GM21381 (cell line): ENCODE data around the gene CREB1.

Experiments
- ATAC-seq: cut with Tn5 transposase; IDR thresholded peaks from one replicate; pipeline ENCODE4 v1.9.1; 2021; ENCODE audit warnings: mild to moderate bottlenecking, moderate library complexity; ENCODE audit not compliant: unreplicated experiment

The CREB1 gene

DNA sequence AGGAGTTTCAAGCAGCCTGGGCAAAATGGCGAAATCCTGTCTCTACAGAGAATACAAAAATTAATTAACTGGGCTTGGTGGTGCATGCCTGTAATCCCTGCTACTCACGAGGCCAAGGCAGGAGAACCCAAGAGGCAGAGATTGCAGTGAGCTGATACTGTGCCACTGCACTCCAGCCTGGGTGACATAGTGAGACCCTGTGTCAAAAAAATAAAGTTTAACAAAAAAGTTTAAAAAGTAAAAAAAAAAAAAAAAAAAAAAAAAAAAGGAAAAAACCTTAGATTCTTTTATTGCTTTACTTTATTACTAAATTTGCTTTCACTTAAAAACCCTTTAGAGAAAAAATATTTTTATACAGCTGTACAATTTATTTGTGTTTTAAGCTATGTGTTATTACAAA is 10.7 kb downstream of the CREB1 start:
- no peak for ATAC-seq

- no peak for ATAC-seq
Observed at GRCh38 chr2:207541933-207542332, 12.2 kb downstream of the CREB1 start.

DNA sequence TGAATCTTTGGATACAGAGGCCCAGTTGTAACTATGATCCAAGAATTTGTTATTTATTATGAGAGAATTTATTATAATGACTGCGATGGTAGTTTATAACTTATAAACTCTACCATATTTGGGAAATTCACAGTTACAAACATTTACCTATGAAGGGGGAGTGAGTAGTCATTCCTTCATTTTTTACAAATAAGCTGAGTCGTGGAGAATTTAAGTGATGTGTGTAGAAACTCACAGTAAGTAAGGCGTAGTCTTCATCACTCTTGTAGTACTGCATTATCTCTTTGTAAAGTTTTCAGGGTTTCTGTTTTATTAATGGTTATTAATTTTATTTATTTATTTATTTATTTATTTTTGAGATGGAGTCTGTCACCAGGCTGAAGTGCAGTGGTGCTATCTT is 13.5 kb downstream of the CREB1 start:
- ATAC-seq = no peak

- ATAC-seq = no peak
Observed at GRCh38 chr2:207546822-207547221, 17.1 kb downstream of the CREB1 start.

GRCh38 chr2:207549145-207549544 is 19.4 kb downstream of the CREB1 start:
- no peak for ATAC-seq

DNA sequence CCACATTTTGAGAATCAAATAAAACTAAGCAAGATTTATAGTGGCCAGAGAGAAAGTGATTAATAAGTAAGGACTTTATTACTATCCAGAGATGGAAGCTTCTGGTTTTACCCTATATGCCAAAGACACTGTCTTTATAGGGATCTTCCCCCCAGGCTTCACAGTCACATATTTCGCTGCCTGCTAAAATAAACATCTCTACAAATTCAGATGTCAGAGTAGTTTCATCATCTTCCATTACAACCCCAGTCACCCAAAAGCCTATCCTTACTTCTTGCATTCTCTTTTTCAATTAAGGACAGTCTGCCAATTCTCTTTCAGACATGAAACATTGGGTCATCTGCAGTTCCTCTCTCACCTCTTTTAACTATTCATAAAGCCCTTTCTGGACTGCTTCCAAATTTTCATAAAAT is 28.3 kb downstream of the CREB1 start:
- ATAC-seq = no peak

GRCh38 chr2:207561386-207562080 is 31.8 kb downstream of the CREB1 start:
- ATAC-seq = no peak

DNA sequence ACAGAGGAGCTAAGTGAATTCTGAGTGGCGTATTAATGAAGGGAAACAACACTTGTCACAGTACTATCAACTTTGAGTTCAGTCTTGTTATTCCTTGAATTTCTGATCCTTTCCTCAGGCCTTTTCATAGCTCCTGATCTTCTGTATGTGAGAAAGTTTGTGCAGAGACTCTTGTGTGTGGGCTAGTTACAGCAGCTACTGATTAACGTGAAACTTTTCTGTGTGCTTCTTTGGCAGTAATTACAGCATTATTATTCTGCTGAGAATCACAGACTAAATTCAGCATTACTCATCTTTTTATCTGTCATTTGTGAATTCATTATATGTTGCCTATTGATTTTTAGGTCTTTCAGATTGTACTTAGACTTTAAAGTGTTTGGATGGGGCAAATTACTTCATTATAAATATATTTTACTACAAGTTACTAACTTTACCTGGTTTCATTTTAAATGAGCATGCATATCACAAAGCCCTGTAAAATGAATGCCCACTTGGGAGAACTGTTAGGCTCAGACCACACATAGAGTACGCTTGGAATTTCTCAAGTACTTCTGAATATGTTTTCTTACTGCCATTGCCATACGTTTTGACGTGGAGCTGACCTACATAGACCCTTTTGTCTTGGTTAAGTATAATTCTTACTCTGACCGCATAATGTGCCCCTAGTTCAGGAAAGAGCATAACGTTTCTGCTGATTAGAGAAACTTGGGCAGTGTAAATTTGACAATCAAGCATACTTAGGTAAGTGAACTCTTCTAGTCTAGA is 36.2 kb downstream of the CREB1 start:
- no peak for ATAC-seq

DNA sequence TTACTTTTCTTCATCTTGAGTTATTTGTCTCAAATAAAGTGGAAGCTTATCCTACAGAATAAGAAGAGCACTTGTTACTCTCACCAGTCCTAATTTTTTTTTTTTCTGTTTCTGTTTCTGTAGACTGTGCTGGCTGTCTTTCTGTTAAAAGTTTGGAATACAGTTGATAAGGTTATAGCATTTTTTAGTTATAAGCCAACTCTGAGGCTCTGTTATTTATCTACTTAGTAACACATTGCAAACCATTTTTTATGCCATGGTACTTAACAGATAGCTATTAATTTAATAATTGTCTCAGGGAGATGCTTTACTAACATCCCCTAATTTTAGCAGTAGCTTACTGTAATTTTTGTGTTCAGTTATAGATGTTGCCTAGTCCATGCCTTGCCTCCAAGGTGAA is 37.9 kb downstream of the CREB1 start:
- no peak for ATAC-seq

GRCh38 chr2:207571370-207571769 is 41.6 kb downstream of the CREB1 start:
- ATAC-seq = no peak

- ATAC-seq = no peak
Observed at GRCh38 chr2:207584952-207585351, 55.2 kb downstream of the CREB1 start.

- ATAC-seq = no peak
Observed at GRCh38 chr2:207587305-207587704, 57.5 kb downstream of the CREB1 start.

DNA sequence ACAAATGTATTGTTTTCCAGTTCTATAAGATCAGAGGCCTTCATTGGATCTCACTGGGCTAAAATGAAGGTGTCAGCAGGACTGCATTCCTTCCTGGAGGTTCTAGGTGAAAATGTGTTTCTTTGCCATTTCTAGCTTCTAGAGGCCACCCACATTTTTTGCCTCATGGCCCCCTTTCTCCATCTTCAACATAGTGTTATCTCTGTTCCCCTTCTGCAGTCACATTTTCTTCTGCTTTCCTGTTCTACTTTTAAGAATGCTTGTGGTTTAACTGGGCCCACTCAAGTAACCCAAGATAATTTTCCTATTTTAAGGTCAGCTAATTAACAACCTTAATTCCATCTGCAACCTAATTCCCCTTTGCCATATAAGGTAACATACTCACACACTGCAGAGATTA is 59.4 kb downstream of the CREB1 start:
- ATAC-seq = no peak

DNA sequence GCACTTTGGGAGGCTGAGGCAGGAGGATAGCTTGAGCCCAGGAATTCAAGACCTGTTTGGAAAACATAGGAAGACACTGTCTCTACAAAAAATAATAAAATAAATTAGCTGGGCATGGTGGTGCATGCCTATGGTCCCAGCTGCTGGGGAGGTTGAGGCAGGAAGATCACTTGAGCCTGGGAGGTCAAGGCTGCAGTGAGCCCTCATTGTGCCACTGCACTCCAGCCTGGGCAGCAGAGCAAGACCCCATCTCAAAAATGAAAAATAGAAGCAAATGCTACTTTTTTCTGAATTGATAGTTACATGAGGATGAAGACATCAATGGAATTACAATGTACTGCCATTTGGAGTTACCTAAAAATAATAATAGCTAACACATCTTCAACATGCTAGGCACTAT is 63.5 kb downstream of the CREB1 start:
- ATAC-seq = no peak

- no peak for ATAC-seq
Observed at GRCh38 chr2:207594264-207594663, 64.5 kb downstream of the CREB1 start.

DNA sequence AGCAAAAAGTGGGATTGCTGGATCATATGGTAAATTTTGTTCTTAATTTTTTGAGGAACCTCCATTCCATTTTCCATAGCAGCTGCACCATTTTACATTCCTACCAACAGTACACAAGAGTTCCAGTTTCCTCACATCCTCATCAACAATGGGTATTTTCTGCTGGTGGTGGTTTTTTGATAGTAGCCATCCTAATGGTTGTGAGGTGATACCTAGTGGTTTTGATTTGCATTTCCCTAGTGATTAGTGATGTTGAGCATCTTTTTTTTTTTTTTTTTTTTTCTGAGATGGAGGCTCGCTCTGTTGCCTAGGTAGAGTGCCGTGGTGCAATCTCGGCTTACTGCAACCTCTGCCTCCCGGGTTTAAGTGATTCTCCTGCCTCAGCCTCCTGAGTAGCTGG is 65.0 kb downstream of the CREB1 start:
- no peak for ATAC-seq

GRCh38 chr2:207599636-207600035 is 69.9 kb downstream of the CREB1 start:
- no peak for ATAC-seq

DNA sequence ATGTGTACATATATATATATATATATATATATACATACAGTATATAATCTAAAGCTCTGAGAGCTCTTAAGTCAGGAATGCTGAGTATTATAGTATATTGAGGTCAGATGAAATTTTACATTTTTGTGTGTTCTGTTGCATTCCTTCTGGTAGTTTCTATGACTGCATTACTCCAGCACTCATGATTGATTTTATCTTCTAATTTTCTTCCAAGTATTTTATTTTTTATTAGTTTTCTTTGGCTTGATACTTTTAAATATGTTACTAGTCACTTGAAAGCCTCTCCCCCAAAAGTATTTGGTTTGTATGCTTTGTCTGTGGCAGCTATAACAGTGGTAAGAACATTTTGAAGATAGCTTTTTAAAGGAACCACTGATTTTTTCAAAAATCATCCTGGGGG is 70.5 kb downstream of the CREB1 start:
- no peak for ATAC-seq

GRCh38 chr2:207601774-207602173 is 72.0 kb downstream of the CREB1 start:
- ATAC-seq = no peak

GRCh38 chr2:207603486-207603885 is 73.7 kb downstream of the CREB1 start:
- ATAC-seq = no peak

GRCh38 chr2:207606399-207606798 is 76.6 kb downstream of the CREB1 start:
- no peak for ATAC-seq

GRCh38 chr2:207606829-207607228 is 77.1 kb downstream of the CREB1 start:
- no peak for ATAC-seq

- no peak for ATAC-seq
Observed at GRCh38 chr2:207612714-207613113, 83.0 kb downstream of the CREB1 start.
